Fibroblast of peridontal ligament (primary cell): Measurements from ENCODE around the gene CHD2.
A peak's percentile ranks its signal among the peaks of the same experiment; 100 is the strongest.

Experiments
- DNase-seq: peaks from one replicate; pipeline ENCODE4 v3.0.0-alpha.2; 2010; ENCODE audit errors: extremely low read depth

The CHD2 gene

GRCh38 chr15:93067649-93068085 lies 167.5 kb downstream of the CHD2 start:
- no peak for DNase-seq

- DNase-seq = no peak
Observed at GRCh38 chr15:93068581-93069199, 168.6 kb downstream of the CHD2 start.

- no peak for DNase-seq
Observed at GRCh38 chr15:93070132-93070531, 170.0 kb downstream of the CHD2 start.

- DNase-seq = no peak
Observed at GRCh38 chr15:93070551-93071296, 170.6 kb downstream of the CHD2 start.

- peak; percentile 35 for DNase-seq
Observed at GRCh38 chr15:93071469-93071936, 171.4 kb downstream of the CHD2 start.

- DNase-seq = peak; percentile 85
Observed at GRCh38 chr15:93072011-93072410, 171.9 kb downstream of the CHD2 start.

GRCh38 chr15:93072411-93073394 lies 172.6 kb downstream of the CHD2 start:
- peak; percentile 58 for DNase-seq

- no peak for DNase-seq
Observed at GRCh38 chr15:93073465-93073952, 173.4 kb downstream of the CHD2 start.

- DNase-seq = no peak
Observed at GRCh38 chr15:93074599-93074998, 174.5 kb downstream of the CHD2 start.

GRCh38 chr15:93076217-93076616 lies 176.1 kb downstream of the CHD2 start:
- no peak for DNase-seq

GRCh38 chr15:93076875-93077274 lies 176.8 kb downstream of the CHD2 start:
- no peak for DNase-seq
